Activated CD4-positive, CD25-positive, alpha-beta regulatory T cell treated with anti-CD3 and anti-CD28 coated beads, Interleukin-2, amount 50 U/mL, for 16 hours (primary cell): ENCODE results near the gene CENPX.

Experiments used
- DNase-seq: peaks from one replicate; pipeline ENCODE4 v3.0.0-alpha.2; 2020; ENCODE audit warnings: low read depth, low spot score

The CENPX gene

DNA sequence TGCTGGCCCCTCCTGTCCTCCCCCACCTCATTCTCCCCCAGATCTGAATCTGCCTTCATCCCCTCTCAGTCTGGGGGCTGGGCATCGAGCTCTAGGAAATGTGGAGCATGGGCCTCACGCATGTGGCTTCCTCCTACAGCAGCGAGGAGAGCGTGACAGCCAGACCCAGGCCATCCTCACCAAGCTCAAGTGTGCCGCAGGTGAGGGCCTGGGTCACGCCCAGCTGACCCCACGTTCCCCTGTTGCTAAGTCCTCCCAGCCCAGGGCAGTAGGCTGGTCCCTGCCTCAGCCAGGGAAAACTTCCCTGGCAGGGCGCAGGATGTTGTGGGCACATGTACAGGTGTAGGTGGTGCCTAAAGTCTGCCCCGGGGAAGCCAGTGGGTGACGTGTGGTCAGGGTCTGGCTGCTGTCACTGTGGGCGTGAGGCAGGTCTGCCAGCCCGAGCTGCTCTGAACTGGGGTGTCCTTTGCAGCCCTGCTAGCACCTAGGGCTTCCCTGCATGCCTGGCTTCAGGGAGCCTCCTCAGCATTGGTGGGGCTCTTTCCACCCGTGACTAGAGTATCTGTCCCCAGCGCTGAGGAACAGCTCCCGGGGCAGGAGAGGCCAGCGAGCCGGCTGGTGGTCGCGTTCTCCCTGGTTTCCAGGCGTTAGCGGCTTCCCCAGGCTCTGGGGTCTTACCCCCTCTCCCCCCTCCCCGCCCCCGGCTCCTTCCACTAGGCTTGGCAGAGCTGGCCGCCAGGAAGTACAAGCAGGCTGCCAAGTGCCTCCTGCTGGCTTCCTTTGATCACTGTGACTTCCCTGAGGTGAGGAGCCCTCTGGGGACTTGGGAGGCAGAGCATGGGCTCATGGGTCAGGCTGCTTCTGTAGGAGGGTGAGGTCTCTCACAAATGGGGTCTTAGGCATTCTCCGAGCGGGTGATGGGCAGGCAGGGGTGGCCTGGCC is 32.6 kb upstream of the CENPX start:
- DNase-seq, result no peak

DNA sequence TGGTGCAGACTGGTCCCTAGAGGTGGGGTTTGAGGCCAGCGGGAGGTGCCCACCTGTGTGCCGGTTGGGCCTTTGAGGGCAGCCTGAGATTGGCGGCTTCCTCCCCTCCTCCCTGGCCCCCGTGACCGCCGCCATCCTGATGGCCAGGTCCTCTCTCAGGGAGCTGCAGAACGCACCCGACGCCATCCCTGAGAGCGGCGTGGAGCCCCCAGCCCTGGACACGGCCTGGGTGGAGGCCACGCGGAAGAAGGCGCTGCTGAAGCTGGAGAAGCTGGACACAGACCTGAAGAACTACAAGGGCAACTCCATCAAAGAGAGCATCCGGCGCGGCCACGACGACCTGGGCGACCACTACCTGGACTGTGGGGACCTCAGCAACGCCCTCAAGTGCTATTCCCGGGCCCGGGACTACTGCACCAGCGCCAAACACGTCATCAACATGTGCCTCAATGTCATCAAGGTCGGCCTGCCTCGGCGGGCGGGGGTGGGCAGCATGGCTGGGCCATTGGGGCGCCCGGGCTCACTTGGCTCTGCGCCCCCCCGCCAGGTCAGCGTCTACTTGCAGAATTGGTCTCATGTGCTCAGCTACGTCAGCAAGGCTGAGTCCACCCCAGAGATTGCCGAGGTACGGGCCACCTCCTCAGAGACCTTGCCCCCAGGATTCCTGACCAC is 31.8 kb upstream of the CENPX start:
- DNase-seq, result no peak

DNA sequence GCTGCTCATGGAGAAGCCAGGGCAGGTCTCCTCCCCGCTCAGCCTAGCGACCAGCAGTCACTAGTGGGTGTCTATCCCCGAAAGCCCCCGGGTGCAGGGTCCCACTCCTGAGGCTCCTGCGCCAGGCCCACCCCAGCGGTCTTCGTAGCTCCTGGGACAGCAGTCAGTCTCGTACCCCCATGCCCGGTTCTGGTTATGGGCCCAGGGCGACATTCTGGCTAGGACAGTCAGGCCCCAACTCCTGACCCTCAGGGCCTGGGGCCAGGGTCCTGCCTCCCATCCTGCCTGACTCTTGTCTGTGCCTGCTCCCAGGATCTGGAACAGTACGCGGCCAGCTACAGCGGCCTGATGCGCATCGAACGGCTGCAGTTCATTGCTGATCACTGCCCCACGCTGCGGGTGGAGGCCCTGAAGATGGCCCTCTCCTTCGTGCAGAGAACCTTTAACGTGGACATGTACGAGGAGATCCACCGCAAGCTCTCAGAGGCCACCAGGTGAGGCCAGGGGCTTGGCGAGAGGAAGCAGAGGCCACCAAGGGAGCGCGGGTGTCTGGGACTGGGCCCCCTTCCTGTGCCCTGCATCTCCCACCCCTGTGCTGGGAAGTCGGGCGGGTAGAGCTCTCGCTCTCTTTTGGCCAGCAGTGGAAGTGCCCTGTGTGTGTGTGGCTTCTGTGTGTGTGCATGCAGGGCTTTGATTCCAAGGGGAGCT is 31.0 kb upstream of the CENPX start:
- no peak for DNase-seq

DNA sequence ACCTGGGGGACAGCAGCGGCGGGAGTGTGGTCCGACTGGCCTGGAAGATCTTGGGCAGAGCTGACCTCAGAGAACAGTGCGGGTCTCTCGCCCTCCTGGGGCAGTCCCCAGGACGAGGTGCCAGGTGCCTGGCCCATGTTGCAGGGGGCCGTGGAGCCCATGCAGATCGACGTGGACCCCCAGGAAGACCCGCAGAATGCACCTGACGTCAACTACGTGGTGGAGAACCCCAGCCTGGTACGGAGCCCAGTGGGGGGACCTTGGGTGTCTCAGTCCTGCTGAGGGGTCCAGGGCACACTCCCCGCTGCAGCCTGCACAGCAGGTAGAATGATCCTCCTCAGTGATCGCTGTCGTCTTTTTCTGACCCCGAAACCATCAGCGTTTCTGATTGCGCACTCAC is 30.5 kb upstream of the CENPX start:
- no peak for DNase-seq

DNA sequence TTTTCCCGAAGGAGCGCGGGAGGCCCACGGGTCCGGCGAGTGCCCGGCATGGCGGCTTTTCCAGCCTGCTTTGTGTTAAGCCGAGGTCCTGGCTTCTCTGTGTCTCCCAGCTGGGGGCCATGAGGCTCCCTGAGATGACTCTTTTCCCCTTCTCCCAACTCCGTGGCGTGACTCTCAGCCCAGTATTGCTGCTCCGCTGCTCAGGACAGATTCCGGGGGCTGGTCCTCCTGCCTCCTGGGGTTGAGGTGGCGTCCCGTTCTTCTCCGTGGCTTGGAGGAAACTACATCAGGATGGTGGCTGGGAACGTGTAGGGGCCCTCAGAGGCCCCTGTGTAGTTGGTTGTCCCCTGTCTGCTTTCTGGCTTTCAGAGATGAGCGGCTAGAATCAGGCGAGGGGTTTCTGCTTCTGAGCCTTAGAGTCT is 30.0 kb upstream of the CENPX start:
- DNase-seq, result no peak

DNA sequence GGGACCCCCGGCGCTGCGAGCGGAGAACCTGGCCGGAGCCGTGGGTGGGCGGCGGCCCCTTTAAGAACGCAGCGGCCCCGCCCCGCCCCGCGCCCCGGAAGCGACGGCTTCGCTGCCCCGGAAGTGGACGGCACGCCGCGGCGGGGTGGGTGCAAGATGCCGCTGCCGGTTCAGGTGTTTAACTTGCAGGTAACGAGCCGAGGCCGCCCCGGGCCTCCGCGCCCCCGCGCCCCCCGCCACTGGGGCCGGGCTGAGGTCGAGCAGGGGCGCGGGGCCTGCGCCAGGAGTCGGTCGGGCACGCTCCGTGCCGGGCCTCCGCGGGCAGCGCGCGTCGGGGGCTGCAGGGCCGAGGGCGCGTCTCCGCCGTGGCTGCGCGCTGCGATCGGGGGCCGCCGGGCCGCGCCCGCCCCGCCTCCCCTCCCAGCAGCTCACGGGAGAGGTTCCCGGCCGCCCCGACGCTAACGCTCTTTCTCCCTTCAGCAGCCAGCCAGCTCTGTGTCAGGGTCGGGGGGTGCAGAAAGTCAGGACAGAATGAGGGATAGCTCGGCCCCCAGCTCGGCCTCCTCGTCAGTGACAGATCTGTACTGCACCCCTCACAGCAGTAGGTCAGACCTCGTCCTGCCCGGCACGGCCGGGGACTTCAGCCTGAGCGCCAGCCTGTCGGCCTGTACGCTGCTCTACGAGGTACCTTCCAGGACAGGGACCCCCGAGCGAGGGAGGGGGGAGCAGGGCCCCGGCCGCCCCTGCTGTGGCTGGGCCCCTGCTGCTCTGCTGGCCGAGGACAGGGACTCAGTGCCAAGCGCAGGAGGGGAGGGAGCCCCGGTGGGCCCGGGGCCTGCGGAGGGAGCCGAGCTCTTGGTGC is 29.3 kb upstream of the CENPX start, which contains the start of the genes GPS1 and RFNG:
GPS1 (plus strand) TSS at position 123 of the 862 bp plus-strand sequence; CDS start at position 157, 34 bp downstream.
RFNG (minus strand) TSS at position 36 of the 862 bp plus-strand sequence. CDS start 45 bp downstream, outside the sequence.
- peak; percentile 75 for DNase-seq

DNA sequence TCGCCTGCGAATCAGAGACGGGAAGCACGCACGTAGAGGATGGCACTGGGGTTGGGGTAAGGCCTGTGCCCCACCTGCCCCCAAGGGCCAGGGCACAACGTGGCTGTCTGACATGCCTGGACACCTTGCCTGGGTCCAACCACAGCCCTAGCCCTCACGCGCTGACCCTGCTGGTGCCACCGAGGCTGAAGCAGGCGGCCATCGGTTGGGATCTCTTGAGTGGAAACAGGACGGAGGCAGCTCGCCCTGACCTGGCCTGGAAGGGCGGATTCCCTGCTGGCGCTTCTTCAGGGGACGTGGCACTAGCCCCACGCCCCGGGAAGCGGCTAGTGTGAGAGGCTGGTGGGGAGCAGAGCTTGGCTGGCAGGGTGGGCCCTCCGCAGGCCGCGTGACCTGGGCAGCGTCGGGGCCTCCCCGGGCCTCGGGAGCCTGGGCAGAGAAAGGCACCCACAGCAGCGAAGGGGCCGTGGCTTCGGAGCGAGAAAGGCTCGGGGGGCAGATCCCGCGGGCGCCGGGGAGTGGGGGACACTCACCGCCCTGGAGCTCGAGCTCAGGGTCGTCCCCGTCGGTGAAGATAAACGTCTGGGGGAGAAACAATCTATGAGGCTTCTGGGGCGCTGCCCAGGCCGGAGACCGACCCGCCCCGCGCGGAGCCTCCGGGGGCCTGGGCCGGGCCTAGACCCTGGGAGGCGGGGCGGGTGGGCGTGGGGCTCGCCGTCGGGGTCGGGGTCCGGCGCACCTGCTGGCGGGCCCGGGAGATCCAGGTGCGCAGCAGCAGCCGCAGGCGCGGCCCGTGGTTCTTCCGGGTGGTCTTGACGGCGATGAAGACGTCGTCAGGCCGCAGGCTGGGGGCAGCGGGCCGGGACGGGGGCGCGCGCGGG is 28.3 kb upstream of the CENPX start:
- DNase-seq, result no peak

DNA sequence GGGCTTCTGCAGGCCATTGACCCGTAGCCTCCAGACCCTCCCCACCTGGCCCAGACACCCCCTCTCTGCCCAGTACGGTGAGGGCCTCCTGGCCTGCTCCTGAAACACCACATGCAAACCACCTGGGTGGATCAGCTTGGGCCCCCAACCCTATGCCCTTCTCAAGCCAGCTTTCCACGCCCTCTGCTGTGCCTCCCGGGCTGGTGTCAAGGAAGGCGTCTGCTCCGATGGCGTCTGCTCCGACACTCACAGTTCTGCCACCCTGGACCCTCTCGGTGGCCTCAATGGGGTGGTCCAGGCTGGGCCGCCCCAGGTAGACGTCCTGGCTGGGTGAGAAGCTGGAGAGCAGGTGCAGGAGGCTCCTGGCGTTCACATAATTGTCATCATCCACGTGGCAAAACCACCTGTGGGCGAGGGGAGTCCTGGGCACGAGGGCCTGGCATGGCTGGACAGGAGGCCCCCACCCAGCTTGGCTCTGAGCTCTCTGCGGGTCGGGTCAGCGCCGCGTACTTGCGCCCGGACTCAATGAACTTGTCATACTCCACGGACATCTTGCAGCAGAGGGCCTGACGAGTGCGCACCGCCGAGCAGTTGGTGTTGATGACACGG is 27.6 kb upstream of the CENPX start:
- DNase-seq, result no peak

DNA sequence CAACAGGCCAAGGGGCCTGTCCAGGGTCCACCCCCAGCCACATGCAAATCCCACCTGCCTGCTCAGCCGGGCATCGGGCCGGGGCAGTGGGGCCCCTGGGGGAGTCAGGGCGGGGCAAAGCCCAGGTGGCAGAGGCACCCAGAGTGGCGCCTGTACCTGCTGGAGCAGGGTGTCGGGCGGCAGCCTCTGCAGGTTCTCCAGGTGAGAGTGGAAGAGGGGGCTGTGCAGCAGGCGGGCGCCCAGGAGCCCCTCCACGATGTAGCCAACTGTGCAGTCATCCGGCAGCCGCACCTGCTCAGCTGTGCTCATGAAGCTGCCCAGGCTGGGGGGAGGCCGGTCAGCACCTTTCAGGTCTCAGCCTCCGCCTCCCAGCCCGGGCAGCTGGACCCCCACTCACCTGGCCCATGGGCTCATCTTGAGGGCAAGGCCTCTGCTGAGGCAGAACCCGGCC is 26.9 kb upstream of the CENPX start:
- DNase-seq, result no peak

DNA sequence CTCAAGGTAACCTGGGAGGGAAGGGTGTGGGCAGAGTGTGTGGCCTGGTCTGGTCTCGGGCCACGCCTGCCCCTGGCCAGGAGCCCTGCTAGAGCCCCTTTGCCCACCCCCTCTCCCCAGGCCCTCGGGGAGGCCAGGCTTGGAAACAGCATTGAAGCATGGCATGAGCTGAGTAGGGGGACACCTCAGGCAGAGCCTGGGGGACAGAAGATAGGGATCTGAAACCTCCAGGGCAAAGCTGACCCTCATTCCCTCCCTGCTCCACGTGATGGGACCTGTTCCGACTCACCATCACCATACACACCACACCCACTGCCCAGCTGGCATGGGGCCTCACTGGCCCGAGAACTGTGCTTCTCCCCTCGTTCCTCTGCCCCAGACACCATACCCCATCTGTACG is 26.4 kb upstream of the CENPX start:
- no peak for DNase-seq

DNA sequence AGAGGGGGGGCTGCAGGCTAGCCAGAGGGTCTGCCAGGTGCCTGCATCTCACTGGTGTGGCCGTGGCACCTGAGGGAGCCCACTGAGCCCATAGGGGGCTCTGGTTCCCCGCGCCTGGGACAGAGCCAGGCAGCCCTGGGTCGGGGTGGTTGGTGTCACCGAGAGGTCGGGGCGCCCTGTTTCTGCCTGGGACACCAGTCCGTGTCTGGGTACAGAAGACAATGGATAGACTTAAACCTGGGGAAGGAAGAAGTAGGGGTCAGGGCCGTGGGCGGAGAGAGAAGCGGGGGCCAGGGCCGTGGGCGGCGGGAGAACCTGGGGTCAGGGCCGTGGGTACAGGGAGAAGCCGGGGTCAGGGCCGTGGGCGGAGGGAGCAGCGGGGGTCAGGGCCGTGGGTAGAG is 25.9 kb upstream of the CENPX start:
- DNase-seq, result no peak

DNA sequence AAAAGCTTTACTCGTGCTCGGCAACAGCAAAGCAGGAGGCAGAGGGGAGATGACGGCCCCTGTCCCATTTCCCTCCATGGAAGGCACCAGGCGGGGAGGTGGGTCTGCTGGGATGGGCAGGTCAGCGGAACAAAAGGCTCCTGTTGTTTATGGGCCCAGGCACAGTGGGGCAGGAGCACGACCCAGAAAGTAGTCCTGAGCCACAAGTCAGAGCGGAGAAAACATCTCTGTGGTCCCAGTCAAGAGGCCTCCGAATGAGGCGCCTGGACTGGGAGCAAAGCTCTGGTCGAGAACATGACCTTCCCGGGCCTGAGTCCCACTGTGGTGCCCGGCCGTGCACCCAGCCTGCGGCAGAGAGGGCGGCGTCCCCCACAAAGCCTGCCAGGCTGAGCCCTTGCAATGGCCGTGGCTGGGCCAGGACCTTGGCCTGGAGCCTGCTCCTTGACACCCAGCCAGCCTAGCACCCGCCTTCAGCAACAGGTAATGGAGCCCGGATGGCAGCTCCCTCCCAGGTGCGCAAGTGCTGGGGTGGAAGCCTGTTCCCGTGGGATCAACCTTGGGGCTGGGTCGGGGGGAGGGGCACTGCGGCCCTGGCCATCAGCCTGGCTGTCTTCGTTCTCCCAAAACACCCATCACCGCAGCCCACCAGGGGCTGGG is 25.4 kb upstream of the CENPX start:
- DNase-seq, result no peak

DNA sequence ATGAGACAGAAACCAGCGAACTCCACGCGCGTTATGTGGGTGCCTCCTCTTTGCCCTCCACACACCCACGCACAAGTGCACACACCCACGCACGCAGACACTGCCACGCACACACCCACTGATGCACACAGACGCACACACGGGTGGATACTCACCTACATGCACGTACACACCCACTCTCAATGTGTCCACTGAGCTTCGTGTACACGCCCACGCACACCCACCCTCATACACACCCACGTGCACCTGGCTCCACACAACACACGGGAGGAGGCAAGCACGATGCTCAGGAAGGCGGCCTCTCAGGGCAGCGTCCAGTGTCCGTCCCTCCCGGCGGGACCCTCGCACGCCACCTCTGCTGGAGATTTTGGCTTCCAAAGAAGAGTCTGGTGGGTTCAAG is 24.7 kb upstream of the CENPX start:
- DNase-seq, result no peak

DNA sequence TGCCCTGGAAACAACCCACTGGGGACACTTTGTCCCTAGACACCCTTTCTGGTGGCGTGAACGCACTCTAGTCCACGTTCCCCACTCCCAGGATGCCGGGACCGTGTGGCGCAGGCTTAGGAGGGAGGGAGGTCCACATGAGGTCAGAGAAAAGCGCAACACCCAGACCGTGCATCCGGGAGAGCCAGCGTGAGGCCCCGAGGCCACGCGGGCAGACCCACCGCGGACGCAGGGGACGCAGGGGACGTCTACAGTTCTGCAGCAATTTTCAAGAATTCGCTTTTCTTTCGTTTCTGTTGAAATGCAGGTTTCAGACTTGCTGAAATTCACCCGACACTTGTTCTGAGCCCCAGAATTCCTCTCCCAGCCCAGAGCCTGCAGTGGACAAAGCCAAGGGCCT is 24.2 kb upstream of the CENPX start:
- no peak for DNase-seq

DNA sequence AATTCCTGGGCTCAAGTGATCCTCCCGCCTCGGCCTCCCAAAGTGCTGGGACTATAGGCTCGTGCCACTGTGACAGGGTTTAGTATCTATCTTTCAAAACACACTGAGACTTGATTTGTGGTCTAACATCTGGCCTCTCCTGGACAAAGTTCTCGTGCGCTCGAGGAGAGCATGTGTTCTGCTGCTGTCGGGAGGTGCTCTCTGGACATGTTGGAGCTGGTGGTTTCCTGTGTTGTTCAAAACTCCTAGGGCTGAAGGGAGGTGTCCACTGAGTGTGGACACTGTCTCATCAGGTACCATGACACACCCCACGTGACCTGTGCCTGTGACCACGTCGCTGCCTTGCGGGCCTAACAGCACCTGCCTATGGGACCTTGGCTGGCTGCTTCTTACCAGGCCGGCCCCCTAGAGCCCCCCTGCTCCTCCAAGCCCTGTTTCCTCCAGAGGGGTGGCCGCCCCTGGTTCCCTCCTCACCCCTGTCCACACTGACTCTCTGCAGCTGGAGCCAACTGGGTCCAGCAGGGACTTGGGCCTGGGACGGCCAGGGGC is 23.3 kb upstream of the CENPX start:
- DNase-seq, result no peak

DNA sequence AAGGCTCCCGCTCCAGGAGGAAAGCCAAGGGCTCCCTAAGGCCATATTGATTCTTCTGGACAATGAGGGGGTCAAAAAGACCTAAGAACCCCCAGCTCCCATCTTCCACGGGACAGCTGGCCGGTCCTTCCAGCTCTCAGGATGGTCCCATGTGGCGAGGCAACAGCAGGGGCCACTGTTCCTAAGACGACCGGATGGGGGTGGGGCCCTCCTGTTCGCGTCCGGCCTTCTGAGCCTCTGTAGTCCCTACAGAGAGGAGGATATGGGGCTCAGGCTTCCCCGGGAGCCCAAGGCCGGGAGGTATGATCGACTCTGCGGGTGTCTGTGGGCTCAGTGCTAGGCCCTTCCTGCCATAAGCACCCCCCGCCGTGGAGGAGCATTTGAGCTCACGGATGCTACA is 20.8 kb upstream of the CENPX start:
- no peak for DNase-seq

DNA sequence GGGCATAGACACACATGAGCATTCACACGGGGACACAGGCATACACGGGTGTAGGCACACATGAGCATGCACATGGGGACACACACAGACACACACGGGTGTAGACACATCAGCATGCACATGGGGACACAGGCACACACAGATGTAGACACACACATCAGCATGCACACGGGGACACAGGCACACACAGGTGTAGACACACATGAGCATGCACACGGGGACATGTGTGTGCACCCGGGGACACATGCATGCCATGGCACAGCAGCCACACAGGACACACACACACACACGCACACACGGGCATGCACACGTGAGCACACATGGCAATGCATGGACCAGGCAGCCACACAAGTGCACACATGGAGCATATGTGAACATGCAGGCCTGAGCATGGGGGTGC is 20.0 kb upstream of the CENPX start:
- DNase-seq, result no peak

DNA sequence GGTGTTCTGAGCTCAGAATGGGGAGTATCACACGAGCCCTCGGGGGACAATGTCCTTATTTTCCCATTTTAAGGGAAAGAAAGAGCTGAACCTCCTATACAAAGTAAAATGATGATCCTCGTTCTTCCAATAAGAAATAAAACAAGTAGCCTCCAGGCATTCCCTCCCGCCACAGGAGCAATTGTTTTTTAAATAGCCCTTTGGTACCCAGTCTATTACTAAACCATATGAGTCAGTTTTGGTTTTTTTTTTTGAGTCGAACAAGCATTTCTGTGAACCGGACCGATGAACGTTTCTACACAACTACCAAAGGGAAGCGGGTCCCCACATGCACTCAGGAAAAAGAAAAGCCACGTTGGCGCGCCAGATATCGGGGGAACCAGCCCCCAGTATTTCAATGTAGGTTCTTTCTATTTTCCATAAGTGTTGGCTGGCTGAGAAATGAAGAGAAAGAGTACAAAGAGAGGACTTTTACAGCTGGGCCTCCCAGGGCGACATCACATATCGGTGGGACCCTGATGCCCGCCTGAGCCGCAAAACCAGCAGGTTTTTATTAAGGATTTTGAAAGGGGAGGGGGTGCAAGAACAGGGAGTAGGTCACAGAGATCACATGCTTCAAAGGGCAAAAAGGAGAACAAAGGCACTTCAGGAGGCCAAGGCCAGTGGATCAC is 18.6 kb upstream of the CENPX start:
- DNase-seq, result no peak
